Raji (cell line): Measurements from ENCODE around the gene CBY2.

Source experiments
- POLR2A ChIP-seq: IDR thresholded peaks from 2 replicates; pipeline ENCODE4 v1.6.1; 2011; ENCODE audit warnings: low read depth, low read length, control low read depth; ENCODE audit not compliant: insufficient read depth

The CBY2 gene, protein sequence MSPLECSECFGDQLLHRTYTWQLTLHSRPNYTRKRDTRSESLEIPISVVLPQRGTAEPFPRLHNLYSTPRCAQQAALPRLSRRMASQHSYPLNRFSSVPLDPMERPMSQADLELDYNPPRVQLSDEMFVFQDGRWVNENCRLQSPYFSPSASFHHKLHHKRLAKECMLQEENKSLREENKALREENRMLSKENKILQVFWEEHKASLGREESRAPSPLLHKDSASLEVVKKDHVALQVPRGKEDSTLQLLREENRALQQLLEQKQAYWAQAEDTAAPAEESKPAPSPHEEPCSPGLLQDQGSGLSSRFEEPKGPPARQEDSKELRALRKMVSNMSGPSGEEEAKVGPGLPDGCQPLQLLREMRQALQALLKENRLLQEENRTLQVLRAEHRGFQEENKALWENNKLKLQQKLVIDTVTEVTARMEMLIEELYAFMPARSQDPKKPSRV

DNA sequence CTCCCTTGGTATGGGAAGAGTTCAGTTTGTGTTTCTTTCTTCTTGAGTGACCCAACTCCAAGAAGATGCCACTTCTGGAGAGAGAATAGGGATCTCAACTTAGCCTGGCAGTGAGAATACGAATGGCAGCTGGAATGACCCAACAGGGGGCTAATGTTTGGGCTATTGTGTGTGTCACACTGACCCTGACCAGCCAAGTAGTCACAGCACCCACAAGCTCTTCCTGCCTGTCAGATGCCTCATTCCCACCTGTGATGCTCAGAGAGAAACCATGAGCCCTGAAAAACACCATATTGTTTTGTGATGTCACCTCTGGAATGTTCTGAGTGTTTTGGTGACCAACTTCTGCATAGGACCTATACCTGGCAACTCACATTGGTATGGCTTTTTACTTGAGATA lies at the start of gene CBY2:
TSS of gene CBY2 (plus strand) at position 233 of the 400 bp plus-strand sequence. CDS start at position 304, 71 bp downstream.
- no peak for TF ChIP-seq POLR2A

DNA sequence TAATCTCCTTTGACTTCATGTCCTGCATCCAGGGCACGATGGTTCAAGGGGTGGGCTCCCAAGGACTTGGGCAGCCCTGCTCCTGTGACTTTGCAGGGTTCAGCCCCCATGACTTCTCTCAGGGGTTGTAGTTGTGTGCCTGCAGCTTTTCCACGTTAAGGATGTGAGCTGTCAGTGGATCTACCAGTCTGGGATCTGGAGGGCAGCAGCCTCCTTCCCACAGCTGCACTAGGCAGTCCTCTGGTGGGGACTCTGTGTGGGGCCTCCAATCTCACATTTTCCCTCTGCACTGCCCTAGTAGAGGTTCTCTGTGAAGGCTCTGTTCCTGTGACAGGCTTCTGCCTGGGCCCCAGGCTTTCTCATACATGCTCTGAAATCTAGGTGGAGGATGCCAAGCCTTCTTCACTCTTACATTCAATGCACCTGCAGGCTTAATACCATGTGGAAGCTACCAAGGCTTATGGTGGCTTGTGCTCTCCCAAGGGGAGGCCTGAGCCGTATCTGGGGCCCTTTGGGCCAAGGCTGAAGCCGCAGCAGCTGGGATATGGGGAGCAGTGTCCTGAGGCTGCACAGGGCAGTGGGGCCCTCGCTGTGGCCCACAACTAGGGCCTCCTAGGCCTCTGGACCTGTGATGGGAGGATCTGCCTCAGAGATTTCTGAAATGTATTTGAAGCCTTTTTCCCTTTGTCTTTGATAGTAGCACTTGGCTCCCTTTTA lies 47.3 kb upstream of the CBY2 start:
- TF ChIP-seq POLR2A, result no peak

DNA sequence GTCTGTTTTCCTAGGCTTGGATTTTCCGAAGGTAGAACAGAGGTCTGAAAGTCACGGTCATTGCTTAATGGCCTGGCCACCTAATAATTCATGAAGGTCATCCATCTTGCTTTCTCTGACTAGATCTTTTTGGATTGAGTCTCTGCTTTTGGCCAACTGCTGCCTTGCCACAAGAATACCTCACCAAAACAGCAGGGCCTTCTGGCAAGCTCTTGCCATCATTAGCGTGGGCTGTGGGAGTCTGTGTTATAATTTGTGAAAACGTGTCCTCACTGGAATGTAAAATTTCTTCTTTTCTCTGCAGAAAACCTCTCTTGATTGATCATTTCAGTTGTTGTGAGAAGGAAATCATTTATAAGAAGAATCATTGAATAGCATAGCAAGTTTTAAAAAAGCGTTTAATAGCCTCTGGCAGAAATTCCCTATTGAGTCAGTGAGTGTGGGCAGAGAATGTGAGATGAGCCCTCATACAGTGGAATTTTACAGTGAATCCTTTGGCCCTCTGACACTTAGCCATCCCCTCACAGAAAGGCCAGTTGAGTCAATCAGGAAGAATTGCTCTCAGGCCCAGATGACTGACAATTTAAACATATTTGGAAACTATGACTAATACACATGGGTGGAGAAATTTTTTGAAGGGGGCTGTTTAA lies 43.4 kb upstream of the CBY2 start:
- no peak for TF ChIP-seq POLR2A

DNA sequence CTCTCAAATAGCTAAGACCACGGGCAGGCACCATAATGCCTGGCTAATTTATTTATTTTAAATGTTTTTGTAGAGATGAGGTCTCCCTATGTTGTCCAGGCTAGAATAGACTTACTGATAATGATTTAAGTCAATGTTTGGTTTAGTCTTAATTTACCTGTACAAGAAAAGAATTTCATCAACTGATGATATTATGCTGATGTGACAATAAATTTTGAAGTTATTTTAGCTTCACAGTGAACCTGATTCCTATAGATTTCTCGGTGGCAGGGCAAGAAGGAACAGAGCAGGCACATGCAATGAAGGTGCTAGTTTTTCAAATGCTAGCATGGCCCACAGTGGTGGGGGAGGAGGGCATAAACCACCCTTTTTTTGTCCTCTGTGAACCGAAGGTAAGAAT lies 42.6 kb upstream of the CBY2 start:
- no peak for TF ChIP-seq POLR2A

DNA sequence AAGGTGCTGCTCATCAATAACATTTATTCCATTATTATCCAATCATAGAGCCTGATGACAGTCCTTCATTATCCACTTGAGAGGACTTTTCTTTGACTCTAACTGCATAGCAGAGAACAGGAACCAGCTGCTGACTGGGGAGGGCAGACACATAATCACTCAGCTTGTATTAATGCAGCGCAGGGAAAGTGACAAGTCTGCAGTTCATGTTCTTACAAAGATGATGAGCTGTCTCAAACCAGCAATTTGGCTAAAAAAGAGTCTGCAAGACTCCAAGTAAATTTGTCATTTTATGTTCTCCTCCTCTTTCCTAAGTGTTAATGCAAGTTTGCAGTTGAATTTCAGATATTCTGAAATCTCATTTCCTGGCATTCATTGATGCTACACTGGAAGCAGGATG lies 40.0 kb upstream of the CBY2 start:
- no peak for TF ChIP-seq POLR2A

DNA sequence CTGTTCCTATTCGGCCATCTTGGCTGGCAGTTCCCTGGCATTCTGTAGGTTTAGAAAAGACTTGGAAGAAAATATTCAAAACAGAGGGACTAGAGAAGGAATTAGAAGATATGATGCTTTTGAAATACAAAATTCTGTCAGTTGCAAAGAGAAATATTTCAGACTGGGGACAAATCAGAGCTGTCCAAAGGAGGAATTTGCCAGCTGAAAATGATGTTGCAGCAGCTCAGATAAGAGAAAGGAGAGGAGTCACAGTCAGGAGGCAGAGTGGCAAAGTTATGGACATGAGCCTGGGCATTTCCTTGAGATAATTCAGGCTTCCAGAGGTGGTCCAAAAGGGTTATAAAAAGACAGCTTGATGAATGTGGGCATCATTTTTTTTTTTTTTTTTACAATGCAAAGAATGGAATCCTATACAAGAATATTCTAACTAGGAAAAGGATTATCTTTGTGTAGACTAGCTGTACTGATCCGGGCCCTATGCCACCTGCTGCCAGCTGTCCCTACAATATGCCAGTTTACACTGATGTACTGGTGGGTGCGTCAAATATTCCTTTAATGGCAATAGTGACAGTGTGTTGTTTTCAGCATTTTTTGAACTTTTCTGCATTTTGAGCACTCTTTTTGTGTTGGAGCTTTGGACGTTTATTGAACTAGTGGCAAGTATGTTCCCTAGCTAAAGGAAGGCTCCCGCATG lies 31.8 kb upstream of the CBY2 start:
- TF ChIP-seq POLR2A, result no peak

DNA sequence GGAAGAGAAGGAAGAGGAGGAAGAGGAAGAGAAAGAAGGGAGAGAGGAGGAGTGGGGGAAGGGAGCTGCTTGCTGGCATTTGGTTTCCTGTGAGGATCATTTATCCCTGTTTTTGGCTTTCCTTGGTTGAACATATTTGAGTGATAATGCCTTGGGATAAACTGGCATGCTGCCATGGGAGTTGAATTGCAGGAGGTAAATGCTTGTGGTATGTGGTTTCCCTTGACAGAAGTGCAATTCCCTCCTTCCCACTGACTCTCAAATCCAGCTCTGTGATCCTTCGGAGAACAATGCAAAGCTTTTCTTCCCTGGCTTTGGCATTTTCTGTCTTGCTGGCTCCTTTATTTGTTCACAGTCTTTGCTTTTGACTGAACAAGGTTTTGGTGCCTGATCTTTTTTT lies 27.2 kb upstream of the CBY2 start:
- no peak for TF ChIP-seq POLR2A

DNA sequence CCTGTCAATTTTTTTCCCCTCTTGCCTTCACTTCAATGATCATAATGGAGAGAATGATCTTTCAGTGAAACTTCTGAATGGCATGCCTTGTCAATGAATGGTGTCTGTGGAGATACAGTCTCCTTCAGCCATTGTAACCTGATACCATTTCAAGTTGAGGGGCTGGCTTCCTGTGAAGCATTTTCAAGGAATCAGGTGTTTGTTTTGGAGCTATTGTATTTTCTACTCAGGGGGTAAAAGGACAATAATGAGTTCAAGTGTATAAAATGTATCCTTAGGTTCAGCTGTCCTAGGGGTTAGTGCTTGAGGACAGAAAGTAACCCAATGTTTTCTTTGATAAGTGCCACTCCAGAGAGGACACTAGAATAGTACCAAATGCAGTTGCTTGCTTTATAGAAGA lies 23.8 kb upstream of the CBY2 start:
- no peak for TF ChIP-seq POLR2A

DNA sequence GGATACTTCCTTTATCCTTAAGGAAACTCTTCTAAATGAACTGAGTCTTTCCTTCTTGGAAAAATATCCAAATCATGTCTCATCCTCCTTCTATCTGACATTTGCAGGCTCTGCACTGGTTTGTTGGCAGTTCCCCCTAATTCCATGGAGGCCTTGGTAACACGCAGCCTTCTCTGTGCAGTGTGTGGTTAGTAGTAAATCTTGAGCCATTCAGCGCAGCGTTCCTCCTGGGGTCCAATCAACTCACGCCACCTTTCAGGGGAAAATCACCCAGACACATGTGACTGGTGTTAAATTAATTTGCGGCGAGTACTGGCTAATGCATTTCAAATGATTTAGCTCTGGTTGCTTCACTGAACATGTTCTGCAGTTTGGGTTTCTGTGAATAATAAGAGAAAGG lies 21.0 kb upstream of the CBY2 start:
- no peak for TF ChIP-seq POLR2A

DNA sequence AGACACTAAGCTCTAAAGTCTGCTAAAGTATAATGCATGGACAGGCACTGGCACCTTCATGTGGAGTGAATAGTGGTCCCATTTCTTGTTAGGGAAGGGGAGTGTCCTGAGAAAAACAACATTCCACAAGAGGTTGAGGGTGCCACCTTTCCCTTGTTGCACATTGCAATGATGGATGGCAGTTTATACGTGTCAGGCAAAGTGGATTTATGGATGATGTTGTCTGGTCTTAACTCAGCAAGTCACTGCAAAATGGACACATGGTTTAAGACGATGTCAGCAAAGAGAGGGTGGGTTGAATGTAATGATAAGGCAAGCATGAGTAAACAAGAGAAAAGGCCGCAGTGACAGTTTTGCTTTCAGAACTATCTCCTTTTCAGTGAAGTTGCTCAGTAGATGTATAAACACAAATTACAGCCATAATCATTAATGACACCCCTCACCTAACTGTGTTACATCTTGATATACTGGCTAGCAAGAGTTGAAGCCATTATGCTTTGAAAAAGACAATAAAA lies 19.6 kb upstream of the CBY2 start:
- no peak for TF ChIP-seq POLR2A

DNA sequence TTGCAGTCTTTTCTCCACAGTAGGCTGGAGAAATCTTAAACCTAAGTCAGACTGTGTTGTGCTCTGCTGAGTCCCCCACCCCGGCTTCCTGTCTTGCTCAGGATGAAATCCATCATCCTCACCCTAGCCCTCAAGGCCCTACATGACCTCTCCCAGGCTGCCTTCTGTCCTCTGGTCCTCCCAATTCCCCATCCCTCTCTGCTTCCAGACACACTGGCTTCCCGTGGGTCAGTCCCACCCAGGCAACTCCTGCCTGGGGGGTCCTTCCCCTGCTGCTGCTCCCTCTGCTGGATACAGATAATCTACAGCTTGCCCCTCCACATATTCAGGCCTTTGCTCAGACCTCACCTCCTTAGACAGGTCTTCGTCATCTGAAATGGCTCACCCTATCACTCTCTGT lies 18.4 kb upstream of the CBY2 start:
- TF ChIP-seq POLR2A, result no peak

DNA sequence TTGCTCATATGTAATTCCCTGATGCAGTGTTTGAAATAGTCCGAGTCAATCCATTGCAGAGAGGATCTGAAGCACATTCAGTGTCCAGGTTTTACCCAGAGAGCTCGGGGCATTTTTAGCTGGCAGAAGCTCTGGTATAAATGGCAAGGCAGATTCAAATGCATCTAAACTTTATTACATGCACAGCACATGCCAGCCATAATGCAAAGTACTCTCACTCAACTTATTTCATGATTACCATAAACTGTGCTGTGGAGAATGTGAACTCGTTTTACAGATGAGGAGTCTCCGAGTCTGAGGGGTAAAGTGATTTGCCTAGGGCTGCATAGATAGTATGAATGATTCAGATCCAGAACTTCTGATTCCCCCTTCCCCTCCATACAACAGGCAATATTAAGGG lies 13.5 kb upstream of the CBY2 start:
- TF ChIP-seq POLR2A, result no peak

DNA sequence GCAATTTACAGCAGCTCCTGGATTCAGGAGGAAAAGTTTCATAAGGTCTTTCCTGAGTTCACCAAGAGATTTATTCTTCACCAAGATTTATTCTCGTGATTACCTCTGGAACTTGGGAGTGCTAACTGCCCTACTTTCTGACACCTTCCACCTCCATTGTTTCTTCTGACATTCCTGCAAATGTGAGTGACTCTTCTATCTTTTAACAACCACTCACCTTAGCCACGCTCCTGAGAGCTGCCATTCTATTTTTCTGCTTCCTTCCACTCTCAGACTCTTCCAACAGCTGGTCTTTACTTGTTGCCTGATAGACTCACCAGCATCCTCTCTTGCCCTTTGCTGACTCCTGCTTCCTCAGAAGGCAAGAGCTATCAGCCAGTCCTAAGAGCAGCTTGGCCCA lies 11.5 kb upstream of the CBY2 start:
- TF ChIP-seq POLR2A, result no peak

DNA sequence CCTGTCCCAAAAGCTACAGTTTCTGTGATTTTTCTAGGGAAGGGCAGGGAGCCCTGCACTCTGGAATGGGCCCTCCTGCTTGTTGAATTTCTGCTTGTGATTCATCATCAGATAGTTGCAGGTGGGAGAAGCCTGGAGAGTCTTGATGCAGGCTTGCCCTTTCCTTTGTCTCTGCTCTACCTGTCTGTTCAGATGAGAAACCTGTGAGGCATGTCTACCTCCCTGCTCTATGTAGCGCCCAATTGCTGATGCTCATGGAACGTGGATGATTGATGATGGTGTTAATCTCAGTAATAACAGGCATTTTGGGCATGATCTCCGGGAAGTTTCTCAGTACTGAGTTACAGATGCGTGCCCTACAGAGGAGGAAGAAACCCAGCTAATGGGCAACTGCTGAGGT lies 10.9 kb upstream of the CBY2 start:
- TF ChIP-seq POLR2A, result no peak

DNA sequence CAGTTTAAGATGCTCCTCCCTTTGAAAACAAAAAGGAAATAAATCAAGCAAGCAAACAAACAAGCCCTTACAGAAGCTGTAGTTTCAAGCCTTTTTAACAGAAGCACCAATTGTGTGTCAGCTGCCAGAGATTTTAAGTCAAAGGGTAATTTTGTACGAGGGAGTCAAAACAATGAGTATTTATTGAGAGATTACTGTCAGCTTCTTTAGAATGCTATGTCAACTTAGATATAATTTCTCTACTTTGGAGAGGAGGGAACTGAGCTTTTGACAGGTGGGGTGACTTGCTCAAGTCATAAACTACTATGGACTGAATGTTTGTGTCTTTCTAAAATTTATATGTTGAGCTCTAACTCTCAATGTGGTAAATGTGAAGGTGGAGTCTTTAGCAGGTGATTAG lies 10.5 kb upstream of the CBY2 start:
- no peak for TF ChIP-seq POLR2A
